ENCODE data around the gene GFRA1. TPM values are rescaled to one million over a fixed set of nuclear protein-coding genes. Genes with fewer than 3 reads are reported as not detected.

The GFRA1 gene
- total RNA-seq, 1 experiment from 2014 or later: 10.5 TPM

Other genes with a start within 250 kb of the GFRA1 start
- not detected in 2 replicates for gene CCDC172, start 51.2 kb upstream of the GFRA1 start, total RNA-seq (2014; rRNA removed; shearing (Covaris generic); ENCODE audit: low replicate concordance)
- gene PNLIPRP3, start 154.6 kb upstream of the GFRA1 start, total RNA-seq (2014; rRNA removed; shearing (Covaris generic); ENCODE audit: low replicate concordance): not detected in 2 replicates

Data from Caki2 (cell line).